Ishikawa (cell line): Measurements from ENCODE around the gene FAM217B.

Experiments used
- CEBPB ChIP-seq: IDR thresholded peaks from 2 replicates; pipeline ENCODE4 v1.6.1; 2012
- CREB1 ChIP-seq: IDR thresholded peaks from 2 replicates; pipeline ENCODE4 v1.6.1; 2012; ENCODE audit warnings: low read depth
- EGR1 ChIP-seq: IDR thresholded peaks from 2 replicates; pipeline ENCODE4 v1.6.1; 2012
- EP300 ChIP-seq: IDR thresholded peaks from 2 replicates; pipeline ENCODE4 v1.6.1; 2012; ENCODE audit warnings: borderline replicate concordance
- FOXM1 ChIP-seq: IDR thresholded peaks from 2 replicates; pipeline ENCODE4 v1.6.1; 2012; ENCODE audit warnings: low read depth, borderline replicate concordance
- NFIC ChIP-seq: IDR thresholded peaks from 2 replicates; pipeline ENCODE4 v1.6.1; 2012
- RAD21 ChIP-seq: IDR thresholded peaks from 2 replicates; pipeline ENCODE4 v1.6.1; 2012; ENCODE audit warnings: low read depth
- TAF1 ChIP-seq: IDR thresholded peaks from 2 replicates; pipeline ENCODE4 v1.6.1; 2012; ENCODE audit warnings: low read depth, mild to moderate bottlenecking
- TCF12 ChIP-seq: IDR thresholded peaks from 2 replicates; pipeline ENCODE4 v1.6.1; 2012; ENCODE audit warnings: low read depth
- TEAD4 ChIP-seq: IDR thresholded peaks from 2 replicates; pipeline ENCODE4 v1.6.1; 2012
- YY1 ChIP-seq: IDR thresholded peaks from 2 replicates; pipeline ENCODE4 v1.6.1; 2012; ENCODE audit warnings: low read depth
- ZBTB7A ChIP-seq: IDR thresholded peaks from 2 replicates; pipeline ENCODE4 v1.6.1; 2012; ENCODE audit warnings: low read depth
- TF ChIP-seq, protein P1 (sequence below): IDR thresholded peaks from 2 replicates; pipeline ENCODE4 v1.6.1; 2012
- TF ChIP-seq, protein P2 (sequence below): IDR thresholded peaks from 2 replicates; pipeline ENCODE4 v1.6.1; 2012; ENCODE audit warnings: low read depth, mild to moderate bottlenecking
- TF ChIP-seq, protein P3 (sequence below): IDR thresholded peaks from 2 replicates; pipeline ENCODE4 v1.6.1; 2012

The FAM217B gene

DNA sequence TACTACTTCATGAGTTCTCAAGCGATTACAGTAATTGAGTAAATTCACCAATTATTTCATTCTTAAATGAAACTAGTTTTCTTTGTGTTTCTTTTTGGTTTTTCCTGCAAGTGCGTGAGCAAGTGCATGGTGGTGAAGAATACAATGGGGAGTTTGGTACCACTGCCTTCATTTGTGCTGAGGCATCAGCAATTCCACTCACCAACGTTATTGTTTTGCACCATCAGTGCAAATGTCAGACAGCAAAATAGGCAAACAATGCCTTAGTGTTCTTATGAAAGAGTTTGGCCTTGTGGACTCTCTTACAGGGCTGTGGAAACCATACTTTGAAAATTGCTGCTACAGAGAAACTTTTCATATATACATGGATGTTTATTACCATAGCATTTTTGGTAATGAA lies 26.2 kb downstream of the FAM217B start:
- TF ChIP-seq, protein P1, sequence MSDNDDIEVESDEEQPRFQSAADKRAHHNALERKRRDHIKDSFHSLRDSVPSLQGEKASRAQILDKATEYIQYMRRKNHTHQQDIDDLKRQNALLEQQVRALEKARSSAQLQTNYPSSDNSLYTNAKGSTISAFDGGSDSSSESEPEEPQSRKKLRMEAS = no peak
- TF ChIP-seq NFIC (no peak), RAD21 (no peak), TAF1 (no peak), EGR1 (no peak), CREB1 (no peak), EP300 (no peak), TCF12 (no peak), ZBTB7A (no peak), YY1 (no peak)
- TF ChIP-seq, protein P2, sequence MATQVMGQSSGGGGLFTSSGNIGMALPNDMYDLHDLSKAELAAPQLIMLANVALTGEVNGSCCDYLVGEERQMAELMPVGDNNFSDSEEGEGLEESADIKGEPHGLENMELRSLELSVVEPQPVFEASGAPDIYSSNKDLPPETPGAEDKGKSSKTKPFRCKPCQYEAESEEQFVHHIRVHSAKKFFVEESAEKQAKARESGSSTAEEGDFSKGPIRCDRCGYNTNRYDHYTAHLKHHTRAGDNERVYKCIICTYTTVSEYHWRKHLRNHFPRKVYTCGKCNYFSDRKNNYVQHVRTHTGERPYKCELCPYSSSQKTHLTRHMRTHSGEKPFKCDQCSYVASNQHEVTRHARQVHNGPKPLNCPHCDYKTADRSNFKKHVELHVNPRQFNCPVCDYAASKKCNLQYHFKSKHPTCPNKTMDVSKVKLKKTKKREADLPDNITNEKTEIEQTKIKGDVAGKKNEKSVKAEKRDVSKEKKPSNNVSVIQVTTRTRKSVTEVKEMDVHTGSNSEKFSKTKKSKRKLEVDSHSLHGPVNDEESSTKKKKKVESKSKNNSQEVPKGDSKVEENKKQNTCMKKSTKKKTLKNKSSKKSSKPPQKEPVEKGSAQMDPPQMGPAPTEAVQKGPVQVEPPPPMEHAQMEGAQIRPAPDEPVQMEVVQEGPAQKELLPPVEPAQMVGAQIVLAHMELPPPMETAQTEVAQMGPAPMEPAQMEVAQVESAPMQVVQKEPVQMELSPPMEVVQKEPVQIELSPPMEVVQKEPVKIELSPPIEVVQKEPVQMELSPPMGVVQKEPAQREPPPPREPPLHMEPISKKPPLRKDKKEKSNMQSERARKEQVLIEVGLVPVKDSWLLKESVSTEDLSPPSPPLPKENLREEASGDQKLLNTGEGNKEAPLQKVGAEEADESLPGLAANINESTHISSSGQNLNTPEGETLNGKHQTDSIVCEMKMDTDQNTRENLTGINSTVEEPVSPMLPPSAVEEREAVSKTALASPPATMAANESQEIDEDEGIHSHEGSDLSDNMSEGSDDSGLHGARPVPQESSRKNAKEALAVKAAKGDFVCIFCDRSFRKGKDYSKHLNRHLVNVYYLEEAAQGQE = no peak
- TF ChIP-seq, protein P3, sequence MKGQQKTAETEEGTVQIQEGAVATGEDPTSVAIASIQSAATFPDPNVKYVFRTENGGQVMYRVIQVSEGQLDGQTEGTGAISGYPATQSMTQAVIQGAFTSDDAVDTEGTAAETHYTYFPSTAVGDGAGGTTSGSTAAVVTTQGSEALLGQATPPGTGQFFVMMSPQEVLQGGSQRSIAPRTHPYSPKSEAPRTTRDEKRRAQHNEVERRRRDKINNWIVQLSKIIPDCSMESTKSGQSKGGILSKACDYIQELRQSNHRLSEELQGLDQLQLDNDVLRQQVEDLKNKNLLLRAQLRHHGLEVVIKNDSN = no peak

DNA sequence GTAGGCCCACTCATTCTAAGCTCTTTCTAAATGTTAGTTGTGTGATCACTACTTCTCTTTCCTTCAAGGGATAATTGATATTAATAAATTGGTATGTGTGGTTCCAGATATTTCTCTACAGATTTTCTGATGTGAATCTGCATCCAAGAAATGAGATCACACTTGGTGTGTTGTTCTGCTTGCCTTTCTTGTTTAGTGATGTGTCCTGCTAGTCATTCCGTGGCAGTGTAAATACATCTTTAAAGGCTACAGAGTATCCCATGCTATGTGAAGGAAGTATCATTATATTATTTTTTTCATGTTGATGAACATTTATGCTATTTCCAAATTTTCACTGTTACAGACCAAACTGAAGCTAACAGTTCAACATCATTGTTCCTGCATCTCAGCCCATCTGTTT lies 31.2 kb downstream of the FAM217B start:
- no peak for TF ChIP-seq TAF1

DNA sequence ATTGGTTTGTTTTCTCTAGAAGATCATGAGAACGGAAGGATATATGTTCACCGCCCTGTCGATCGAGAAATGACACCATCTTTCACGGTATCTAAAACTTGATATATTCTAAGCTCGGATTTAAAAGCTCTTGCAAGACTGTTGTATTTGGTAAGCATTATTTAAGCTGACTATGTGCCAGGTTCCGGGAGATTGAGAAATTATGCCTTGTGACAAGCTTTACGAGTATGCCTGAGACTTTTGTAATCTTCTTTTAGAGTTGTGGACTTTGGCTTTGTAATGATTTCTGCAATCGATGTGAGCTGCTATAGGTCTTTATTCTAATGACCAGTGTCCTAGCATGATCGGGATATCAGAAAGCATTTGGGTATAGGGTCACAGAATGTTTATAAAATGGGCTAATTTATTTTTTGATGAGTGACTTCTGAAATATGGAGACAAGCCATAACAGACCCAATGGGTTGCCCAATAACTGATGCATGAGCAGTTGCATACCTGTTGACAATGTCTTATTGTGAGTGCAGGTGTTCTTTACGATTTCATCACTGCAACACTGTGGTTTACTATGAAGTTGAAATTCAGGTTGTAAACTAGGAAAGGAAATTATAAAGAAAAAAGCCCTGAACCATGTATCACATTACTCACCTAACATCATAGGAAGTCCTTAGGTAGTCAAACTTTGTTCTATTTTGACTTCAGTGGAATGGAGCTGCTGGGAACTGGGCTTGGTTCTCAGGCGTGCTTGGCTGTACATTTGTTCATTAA lies 32.0 kb downstream of the FAM217B start:
- no peak for TF ChIP-seq EP300
- no peak for TF ChIP-seq FOXM1
- TF ChIP-seq TEAD4 = no peak
- TF ChIP-seq EGR1 = no peak
- TF ChIP-seq TCF12 = no peak
- TF ChIP-seq, protein P3 = no peak
- TF ChIP-seq, protein P2 = no peak
- TF ChIP-seq ZBTB7A = no peak

DNA sequence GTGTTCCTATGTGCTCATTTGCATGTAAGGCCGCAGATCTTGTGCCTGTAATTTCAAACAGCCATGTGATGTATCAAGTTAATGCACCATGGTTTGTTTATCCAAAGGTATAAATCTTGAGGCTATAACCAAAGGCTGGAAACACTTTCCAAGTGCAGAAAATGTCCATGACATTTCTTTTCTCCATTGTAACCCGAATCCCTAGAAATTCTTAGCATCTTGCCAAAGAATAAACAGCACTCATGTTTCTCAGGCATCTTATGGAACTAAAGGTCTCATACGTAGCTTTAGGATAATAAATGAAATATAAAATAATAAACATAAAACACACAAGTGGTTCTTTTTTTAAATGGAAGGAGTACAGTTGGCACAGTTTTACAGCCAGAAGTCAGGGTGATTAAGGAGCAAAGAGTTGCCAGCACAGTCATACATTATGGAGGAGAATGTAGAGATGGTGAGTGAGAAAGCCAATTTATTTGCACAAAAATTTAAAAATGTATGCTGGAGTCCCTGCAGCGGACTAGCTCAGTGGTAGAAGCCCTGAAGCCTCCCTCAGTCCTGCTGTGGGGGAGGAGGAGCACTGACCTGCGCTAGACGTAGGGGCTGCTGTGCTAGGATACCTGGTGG lies 36.1 kb downstream of the FAM217B start:
- no peak for TF ChIP-seq EGR1
- TF ChIP-seq, protein P3 = no peak
- TF ChIP-seq TCF12 = no peak
- TF ChIP-seq, protein P1 = no peak
- no peak for TF ChIP-seq CREB1
- TF ChIP-seq CEBPB = no peak
- TF ChIP-seq ZBTB7A = no peak
- no peak for TF ChIP-seq RAD21
- no peak for TF ChIP-seq NFIC
- TF ChIP-seq, protein P2 = no peak
- TF ChIP-seq YY1 = no peak
- no peak for TF ChIP-seq EP300
- TF ChIP-seq FOXM1 = no peak
- TF ChIP-seq TAF1 = no peak
- no peak for TF ChIP-seq TEAD4
